SK-N-MC (cell line): ENCODE results near the gene PDE6D.

Experiments
- DNase-seq: peaks from one replicate; pipeline ENCODE4 v3.0.0-alpha.2; 2011; ENCODE audit warnings: low read depth, low spot score
- H3K27ac ChIP-seq: fragments of 200-600 bp; sonication (generic); 2 replicates; pipeline ENCODE4 v1.5.1; 2016; ENCODE audit warnings: mixed run types
- H3K36me3 ChIP-seq: fragments of 200-600 bp; sonication (generic); 2 replicates; pipeline ENCODE4 v1.6.1; 2017; ENCODE audit warnings: antibody characterized with exemption, low read length, mixed read lengths; ENCODE audit not compliant: insufficient read depth
- H3K4me3 ChIP-seq: fragments of 200-600 bp; sonication (generic); 2 replicates; pipeline ENCODE4 v1.5.1; 2016
- H3K9ac ChIP-seq: fragments of 200-600 bp; sonication (generic); 2 replicates; pipeline ENCODE4 v1.8.0; 2017; ENCODE audit warnings: mixed run types, mixed read lengths; ENCODE audit not compliant: insufficient read length
- H3K9me3 ChIP-seq: fragments of 200-600 bp; sonication (generic); 2 replicates; pipeline ENCODE4 v1.6.1; 2017; ENCODE audit warnings: low read depth, mild to moderate bottlenecking, antibody characterized with exemption, low read length, moderate library complexity, mixed read lengths
- EZH2 ChIP-seq: fragments of 200-600 bp; sonication (generic); IDR thresholded peaks from one replicate; pipeline ENCODE4 v1.6.1; 2017; ENCODE audit warnings: antibody characterized with exemption
- FOXP2 ChIP-seq: optimal IDR thresholded peaks from 2 replicates; pipeline ENCODE3; 2011; ENCODE audit warnings: mild to moderate bottlenecking, moderate library complexity; ENCODE audit not compliant: insufficient read depth; ENCODE audit errors: extremely low read length, control extremely low read depth
- POLR2AphosphoS5 ChIP-seq: IDR thresholded peaks from 2 replicates; pipeline ENCODE4 v1.6.1; 2012; ENCODE audit warnings: mild to moderate bottlenecking, low read depth, low read length, borderline replicate concordance

Gene PDE6D

DNA sequence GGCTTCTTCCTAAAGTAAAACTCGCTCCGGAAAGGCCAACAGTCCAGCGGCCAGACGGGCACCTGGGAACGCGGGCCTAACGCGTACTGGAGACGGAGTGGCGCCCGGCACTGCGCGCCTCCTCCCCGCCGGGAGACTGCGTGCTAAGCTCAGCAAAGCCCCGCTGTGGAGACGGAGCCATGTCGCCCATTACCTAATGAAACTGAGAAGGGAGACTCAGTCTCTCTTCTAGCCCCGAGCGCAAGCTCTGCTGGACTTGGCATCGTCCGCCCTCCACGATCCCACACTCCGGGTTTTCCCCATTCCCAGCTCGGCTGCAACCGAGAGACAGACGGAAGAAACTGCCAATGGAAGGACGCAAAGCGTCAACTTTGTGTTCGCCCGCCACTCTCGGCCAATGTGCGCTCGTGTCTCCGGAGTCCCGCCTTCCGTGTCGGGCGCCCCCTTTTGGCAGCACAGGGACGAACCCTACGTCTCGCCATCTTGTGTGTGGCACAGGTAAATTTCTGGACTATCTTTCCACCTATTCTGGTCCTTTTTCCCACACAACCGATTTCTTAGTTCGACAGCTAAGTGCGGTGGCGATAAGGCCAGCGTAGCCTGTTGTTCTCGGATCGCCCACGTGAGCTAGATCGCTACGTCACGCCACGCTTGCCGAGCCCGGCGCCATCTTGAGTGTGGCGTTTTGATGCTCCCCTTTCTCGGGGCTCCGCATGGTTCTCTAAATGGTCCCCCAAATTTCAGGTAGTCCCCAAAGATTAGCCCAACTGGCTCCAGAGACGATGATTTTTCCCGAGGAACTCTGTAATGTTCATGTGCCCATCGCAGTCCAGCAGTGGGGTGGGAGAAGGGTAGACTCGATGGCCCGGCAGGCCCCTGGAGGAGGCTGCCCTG, 74.1 kb downstream of the PDE6D start:
- Histone ChIP-seq H3K4me3 (no peak overlapping the region), H3K27ac (peak overlapping the region; percentile 79), H3K36me3 (peaks cover 28% of the 10 kb centered on the region), H3K9me3 (0 out of 2 replicates have a peak, but pooled peaks cover 3% of the 10 kb centered on the region), H3K9ac (no peak overlapping the region)
- no peak for DNase-seq
- TF ChIP-seq FOXP2 = no peak
- no peak for TF ChIP-seq EZH2
- no peak for TF ChIP-seq POLR2AphosphoS5

- H3K9ac ChIP-seq = no peak overlapping the region
- H3K27ac ChIP-seq = no peak overlapping the region
- TF ChIP-seq POLR2AphosphoS5 (no peak), EZH2 (no peak), FOXP2 (no peak)
Observed at GRCh38 chr2:231704017-231704416, 77.1 kb downstream of the PDE6D start.

GRCh38 chr2:231701456-231702373, 79.4 kb downstream of the PDE6D start:
- no peak overlapping the region for H3K4me3 ChIP-seq
- H3K36me3 ChIP-seq = no peaks in the 10 kb centered on the region
- 0 out of 2 replicates have a peak, but pooled peaks cover 3% of the 10 kb centered on the region for H3K9me3 ChIP-seq
- TF ChIP-seq POLR2AphosphoS5 = no peak
- no peak for TF ChIP-seq FOXP2
- H3K9ac ChIP-seq = peak overlapping the region; percentile 44
- no peak for DNase-seq
- H3K27ac ChIP-seq = peak overlapping the region; percentile 33; the same call in 1 of the 2 replicates

More at GRCh38 chr2:231704017-231704416, 77.1 kb downstream of the PDE6D start:
- no peak for DNase-seq
- 0 out of 2 replicates have a peak, but pooled peaks cover 3% of the 10 kb centered on the region for H3K9me3 ChIP-seq
- H3K4me3 ChIP-seq = no peak overlapping the region
- peaks cover 2% of the 10 kb centered on the region; the same call in 1 of the 2 replicates for H3K36me3 ChIP-seq

GRCh38 chr2:231699006-231699405, 82.1 kb downstream of the PDE6D start:
- H3K27ac ChIP-seq = no peak overlapping the region
- H3K9me3 ChIP-seq = no peaks in the 10 kb centered on the region
- DNase-seq = no peak
- no peaks in the 10 kb centered on the region for H3K36me3 ChIP-seq
- TF ChIP-seq POLR2AphosphoS5 = no peak
- no peak for TF ChIP-seq EZH2
- no peak for TF ChIP-seq FOXP2
- H3K9ac ChIP-seq = no peak overlapping the region
- no peak overlapping the region for H3K4me3 ChIP-seq

GRCh38 chr2:231696004-231696367, 85.1 kb downstream of the PDE6D start:
- Histone ChIP-seq H3K36me3 (no peaks in the 10 kb centered on the region), H3K9ac (peak overlapping the region; percentile 45), H3K4me3 (peak overlapping the region; percentile 51), H3K9me3 (no peaks in the 10 kb centered on the region), H3K27ac (peak overlapping the region; percentile 80)
- TF ChIP-seq FOXP2 (no peak), POLR2AphosphoS5 (no peak; the same call in 1 of the 2 replicates), EZH2 (no peak)
- DNase-seq = peak; percentile 40

DNA sequence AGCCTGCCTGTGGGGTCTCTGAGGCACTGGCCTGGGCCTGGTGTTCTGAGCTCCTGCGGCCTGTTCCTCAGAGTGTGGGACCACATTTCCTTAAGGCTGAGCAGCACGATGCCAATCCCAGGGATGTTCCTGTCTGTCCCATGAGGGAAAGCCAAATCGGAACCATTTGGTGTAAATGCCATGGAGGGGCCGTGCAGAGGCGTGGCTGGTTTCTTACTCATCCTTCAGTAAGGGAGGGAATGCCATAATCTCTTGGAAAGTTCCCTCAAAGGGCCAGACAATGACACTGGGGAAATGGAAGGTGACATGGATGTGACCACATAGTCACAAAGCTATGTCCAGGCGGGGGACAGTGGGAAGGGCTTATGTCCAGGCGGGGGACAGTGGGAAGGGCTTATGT, 87.1 kb downstream of the PDE6D start:
- no peaks in the 10 kb centered on the region for H3K9me3 ChIP-seq
- no peak for TF ChIP-seq EZH2
- H3K9ac ChIP-seq = no peak overlapping the region
- H3K27ac ChIP-seq = no peak overlapping the region
- no peaks in the 10 kb centered on the region for H3K36me3 ChIP-seq
- H3K4me3 ChIP-seq = no peak overlapping the region
- DNase-seq = no peak

GRCh38 chr2:231692847-231693246, 88.2 kb downstream of the PDE6D start:
- Histone ChIP-seq H3K9me3 (no peaks in the 10 kb centered on the region), H3K4me3 (no peak overlapping the region), H3K36me3 (no peaks in the 10 kb centered on the region), H3K9ac (no peak overlapping the region), H3K27ac (no peak overlapping the region)
- no peak for DNase-seq
- no peak for TF ChIP-seq FOXP2
- TF ChIP-seq EZH2 = no peak
- no peak for TF ChIP-seq POLR2AphosphoS5

DNA sequence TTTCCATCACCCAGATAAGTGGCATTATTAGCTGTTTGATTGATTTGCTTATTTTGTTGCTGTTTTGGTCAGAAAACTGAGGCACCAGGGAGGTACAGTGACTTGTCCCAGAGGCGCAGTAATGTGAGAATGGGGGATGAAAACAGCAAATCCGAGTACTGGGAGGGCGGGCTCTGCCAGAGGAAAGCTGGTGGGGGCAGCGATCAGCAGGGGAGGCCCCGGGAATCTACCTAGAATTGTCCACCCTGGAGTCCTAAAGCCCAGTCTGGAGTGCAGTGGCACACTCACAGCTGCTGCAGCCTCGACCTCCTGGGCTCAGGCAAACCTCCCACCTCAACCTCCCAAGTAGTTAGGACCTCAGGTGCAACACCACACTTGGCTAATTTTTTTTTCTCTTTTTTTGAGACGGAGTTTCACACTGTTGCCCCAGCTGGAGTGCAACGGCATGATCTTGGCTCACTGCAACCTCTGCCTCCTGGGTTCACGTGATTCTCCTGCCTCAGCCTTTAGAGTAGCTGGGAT, 89.8 kb downstream of the PDE6D start:
- no peak for DNase-seq
- H3K36me3 ChIP-seq = no peaks in the 10 kb centered on the region
- H3K4me3 ChIP-seq = no peak overlapping the region
- H3K9me3 ChIP-seq = no peaks in the 10 kb centered on the region
- H3K27ac ChIP-seq = no peak overlapping the region
- H3K9ac ChIP-seq = no peak overlapping the region
- TF ChIP-seq FOXP2 (no peak), POLR2AphosphoS5 (no peak), EZH2 (no peak)
